Measurements from ENCODE around the gene MGRN1.

DNA sequence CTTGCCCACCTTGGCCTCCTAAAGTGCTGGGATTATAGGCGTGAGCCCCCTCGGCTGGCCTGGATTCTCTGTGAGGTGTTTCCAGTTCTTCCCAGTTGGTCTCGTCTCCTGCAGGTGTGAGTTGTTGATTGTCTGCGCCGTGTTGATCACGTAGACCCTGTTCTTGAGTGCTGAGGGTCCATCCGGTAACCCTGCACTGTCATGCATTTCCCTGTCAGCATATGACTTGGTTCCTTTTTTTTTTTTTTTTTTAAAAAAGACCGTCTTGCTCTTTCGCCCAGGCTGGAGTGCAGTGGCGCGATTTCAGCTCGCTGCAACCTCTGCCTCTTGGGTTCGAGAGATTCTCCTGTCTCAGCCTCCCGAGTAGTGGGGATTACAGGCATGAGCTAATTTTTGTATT is 17.3 kb downstream of the MGRN1 start:
- TF ChIP-seq, protein P1, sequence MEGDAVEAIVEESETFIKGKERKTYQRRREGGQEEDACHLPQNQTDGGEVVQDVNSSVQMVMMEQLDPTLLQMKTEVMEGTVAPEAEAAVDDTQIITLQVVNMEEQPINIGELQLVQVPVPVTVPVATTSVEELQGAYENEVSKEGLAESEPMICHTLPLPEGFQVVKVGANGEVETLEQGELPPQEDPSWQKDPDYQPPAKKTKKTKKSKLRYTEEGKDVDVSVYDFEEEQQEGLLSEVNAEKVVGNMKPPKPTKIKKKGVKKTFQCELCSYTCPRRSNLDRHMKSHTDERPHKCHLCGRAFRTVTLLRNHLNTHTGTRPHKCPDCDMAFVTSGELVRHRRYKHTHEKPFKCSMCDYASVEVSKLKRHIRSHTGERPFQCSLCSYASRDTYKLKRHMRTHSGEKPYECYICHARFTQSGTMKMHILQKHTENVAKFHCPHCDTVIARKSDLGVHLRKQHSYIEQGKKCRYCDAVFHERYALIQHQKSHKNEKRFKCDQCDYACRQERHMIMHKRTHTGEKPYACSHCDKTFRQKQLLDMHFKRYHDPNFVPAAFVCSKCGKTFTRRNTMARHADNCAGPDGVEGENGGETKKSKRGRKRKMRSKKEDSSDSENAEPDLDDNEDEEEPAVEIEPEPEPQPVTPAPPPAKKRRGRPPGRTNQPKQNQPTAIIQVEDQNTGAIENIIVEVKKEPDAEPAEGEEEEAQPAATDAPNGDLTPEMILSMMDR (IDR thresholded peaks at IDR 0.05), result no peak
- no peak for TF ChIP-seq POLR2A (IDR thresholded peaks at IDR 0.05)
